Activated naive CD8-positive, alpha-beta T cell treated with anti-CD3 and anti-CD28 coated beads, Interleukin-2, amount 10 ng/mL, durations not matched to agents 7 days and 5 days (primary cell): ENCODE results near the gene IER3IP1. TPM values are rescaled to one million over a fixed set of nuclear protein-coding genes. Genes with fewer than 3 reads are reported as not detected.

Experiments used
- ATAC-seq: fragments of 150-1000 bp; cut with Tn5 transposase; one replicate; pipeline ENCODE4 v1.10.0; 2021; ENCODE audit warnings: low read depth, moderate library complexity
- POLR2A ChIA-PET: fragments of 350-600 bp; sonication (Branson Sonifier 250); formaldehyde crosslinking; loops from one replicate; lab custom pipeline; 2021; ENCODE audit warnings: antibody characterized with exemption; lab: Charles Lee
- DNase-seq: peaks from one replicate; pipeline ENCODE4 v3.0.0; 2021
- H3K27ac Mint-ChIP-seq: one replicate; pipeline ENCODE4 v1.8.0; 2022; ENCODE audit warnings: mild to moderate bottlenecking, mixed read lengths
- H3K27me3 Mint-ChIP-seq: one replicate; pipeline ENCODE4 v1.8.0; 2022; ENCODE audit warnings: mild to moderate bottlenecking, moderate library complexity, mixed read lengths
- H3K36me3 Mint-ChIP-seq: one replicate; pipeline ENCODE4 v1.8.0; 2021; ENCODE audit warnings: mild to moderate bottlenecking, mixed read lengths
- H3K4me1 Mint-ChIP-seq: one replicate; pipeline ENCODE4 v1.8.0; 2021; ENCODE audit warnings: mixed read lengths
- H3K4me3 Mint-ChIP-seq: one replicate; pipeline ENCODE4 v1.8.0; 2022; ENCODE audit warnings: mild to moderate bottlenecking, moderate library complexity, mixed read lengths
- H3K9me3 Mint-ChIP-seq: one replicate; pipeline ENCODE4 v1.8.0; 2021; ENCODE audit warnings: mixed read lengths
- total RNA-seq, 2 experiments: library from RNA; stranded (reverse); gene quantifications; one replicate each; pipeline ENCODE4 v1.2.3, GENCODE V29; 2021

Gene IER3IP1
- total RNA-seq, 2 experiments from 2014 or later, result 10.8 to 11.0 TPM

DNA sequence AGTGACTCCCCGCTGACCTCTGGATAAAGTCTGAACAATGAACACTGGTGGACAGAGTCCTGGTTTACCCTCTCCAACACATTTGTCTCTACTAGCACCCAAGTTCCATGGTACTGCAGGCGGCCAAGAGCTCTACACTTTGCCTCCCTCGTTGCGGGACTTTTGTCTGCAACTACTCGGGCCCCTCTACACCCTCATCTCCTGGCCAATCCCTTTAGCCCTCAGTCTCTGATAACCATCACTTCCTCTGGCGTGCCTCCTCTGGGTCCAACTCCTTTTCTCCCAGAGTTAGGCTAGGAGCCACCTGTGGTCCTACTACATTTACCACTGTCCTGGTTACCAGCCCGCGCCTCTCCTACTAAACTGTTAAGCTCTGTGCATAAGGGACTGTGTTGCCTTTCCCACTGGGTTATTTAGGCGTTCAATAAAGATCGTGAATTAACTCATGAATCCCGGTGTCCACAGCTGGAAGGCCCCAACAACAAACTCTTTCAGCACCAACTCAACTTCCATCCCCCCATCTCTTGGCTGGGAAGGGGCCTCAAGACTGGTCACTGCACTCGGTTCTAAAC is 26.6 kb downstream of the IER3IP1 start:
- Mint-ChIP-seq H3K4me3 (peak overlapping the region; percentile 95), H3K9me3 (no peaks in the 10 kb centered on the region), H3K27ac (peak overlapping the region; percentile 88), H3K4me1 (peaks cover 32% of the 10 kb centered on the region), H3K36me3 (peaks cover 16% of the 10 kb centered on the region), H3K27me3 (no peaks in the 10 kb centered on the region)
- ATAC-seq (no peak), DNase-seq (no peak)
- POLR2A ChIA-PET, result interaction anchor here (1.0 to 1.8 kb wide), 4 partner anchors 15 to 23 kb away, joined by 3 to 5 read pairs (median 3); no protein-coding TSS in a partner anchor

DNA sequence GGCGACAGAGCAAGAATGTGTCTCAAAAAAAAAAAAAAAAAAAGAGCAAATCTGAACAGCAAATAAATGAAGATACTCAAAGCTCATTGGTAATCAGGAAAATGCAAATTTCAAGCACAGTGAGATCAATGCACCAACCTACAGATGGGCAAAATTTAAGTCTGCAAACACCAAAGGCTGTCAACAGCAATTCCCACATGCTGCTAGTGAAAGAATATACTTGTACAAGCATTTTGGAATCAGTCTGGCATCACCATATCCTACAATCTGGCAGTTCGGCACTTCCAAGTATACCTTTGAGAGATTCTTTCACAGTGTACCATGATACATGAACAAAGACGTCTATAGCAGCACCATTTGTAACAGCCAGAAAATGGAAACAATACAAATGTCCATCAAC is 30.0 kb downstream of the IER3IP1 start:
- peaks cover 17% of the 10 kb centered on the region for H3K36me3 Mint-ChIP-seq
- H3K27me3 Mint-ChIP-seq, result no peaks in the 10 kb centered on the region
- H3K9me3 Mint-ChIP-seq, result no peaks in the 10 kb centered on the region
- peaks cover 28% of the 10 kb centered on the region for H3K4me1 Mint-ChIP-seq
- DNase-seq, result no peak
- H3K27ac Mint-ChIP-seq, result no peak overlapping the region
- POLR2A ChIA-PET, result interaction anchor here (0.6 kb wide), 2 partner anchors 228 to 299 kb away, joined by 3 read pairs; no protein-coding TSS in a partner anchor
- H3K4me3 Mint-ChIP-seq, result no peak overlapping the region
- ATAC-seq, result no peak

DNA sequence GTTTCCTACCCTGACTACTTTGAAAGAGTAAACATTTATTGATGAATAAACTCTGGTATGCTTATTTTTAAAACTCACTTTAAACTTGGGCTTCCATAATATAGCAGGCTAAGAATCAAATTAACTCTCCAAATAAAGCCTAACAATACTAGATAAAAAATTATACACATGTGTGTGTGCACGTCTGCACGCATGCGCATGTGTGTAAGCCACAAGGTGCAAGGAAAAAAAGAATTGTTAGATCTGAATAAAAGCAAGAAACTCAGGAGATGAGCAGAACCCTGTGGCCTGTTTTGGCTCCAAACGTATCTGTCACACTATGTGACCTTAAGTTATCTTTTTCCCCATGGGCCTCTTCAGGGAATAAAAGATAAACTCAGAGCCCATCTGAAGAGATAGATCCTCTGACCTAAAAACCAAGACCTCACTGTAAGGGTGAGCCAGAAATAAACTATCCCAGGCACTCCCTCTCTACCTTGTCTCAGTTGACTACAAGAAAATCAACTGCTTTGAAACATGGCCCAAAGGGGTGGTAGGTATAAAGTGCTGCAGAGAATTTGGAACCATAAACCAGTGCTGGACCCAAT is 32.2 kb downstream of the IER3IP1 start:
- Mint-ChIP-seq H3K27ac (no peak overlapping the region), H3K36me3 (peaks cover 21% of the 10 kb centered on the region), H3K9me3 (peaks cover 2% of the 10 kb centered on the region), H3K4me1 (peaks cover 14% of the 10 kb centered on the region), H3K4me3 (no peak overlapping the region), H3K27me3 (no peaks in the 10 kb centered on the region)
- POLR2A ChIA-PET, result no interaction called here
- ATAC-seq (no peak), DNase-seq (no peak)

DNA sequence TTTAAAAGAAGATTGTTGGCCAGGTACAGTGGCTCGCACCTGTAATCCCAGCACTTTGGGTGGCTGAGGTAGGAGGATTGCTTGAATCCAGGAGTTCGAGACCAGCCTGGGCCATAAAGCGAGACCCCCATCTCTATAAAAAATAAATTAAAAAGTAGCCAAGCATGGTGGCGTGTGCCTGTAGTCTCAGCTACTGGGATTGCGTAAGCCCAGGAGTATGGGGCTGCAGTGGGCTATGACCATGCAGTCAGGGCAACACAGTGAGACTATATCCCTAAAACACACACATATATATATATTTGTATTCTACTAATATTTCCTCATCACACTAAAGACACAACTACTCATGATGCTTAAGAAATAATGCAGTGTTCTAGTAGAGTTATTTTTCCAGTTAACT is 33.0 kb downstream of the IER3IP1 start:
- POLR2A ChIA-PET, result no interaction called here
- H3K27ac Mint-ChIP-seq, result no peak overlapping the region
- H3K27me3 Mint-ChIP-seq, result no peaks in the 10 kb centered on the region
- H3K36me3 Mint-ChIP-seq, result peaks cover 23% of the 10 kb centered on the region
- ATAC-seq (no peak), DNase-seq (no peak)
- peaks cover 2% of the 10 kb centered on the region for H3K9me3 Mint-ChIP-seq
- H3K4me3 Mint-ChIP-seq, result no peak overlapping the region
- peaks cover 9% of the 10 kb centered on the region for H3K4me1 Mint-ChIP-seq

DNA sequence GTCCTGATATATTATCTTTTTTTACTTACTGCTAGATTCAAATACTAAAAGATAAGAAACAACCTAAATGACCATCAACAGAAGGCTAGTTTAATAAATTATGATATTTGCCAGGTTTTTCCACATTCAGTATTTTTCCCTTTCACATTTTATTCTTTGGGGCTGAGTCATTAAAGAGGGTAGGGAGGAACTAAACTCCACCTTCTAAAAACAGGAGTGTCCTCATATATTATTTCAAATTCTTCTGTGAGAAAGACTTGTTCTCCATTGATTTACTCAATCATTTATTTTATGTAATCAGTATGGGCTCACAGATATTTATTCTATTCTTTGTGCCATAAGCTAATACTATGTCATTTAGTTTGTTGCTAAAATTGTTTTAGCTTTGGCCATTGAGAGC is 34.9 kb downstream of the IER3IP1 start:
- peaks cover 27% of the 10 kb centered on the region for H3K36me3 Mint-ChIP-seq
- no peak overlapping the region for H3K27ac Mint-ChIP-seq
- ATAC-seq, result no peak
- H3K27me3 Mint-ChIP-seq, result no peaks in the 10 kb centered on the region
- no peak for DNase-seq
- peaks cover 2% of the 10 kb centered on the region for H3K9me3 Mint-ChIP-seq
- H3K4me1 Mint-ChIP-seq, result peaks cover 7% of the 10 kb centered on the region
- no peak overlapping the region for H3K4me3 Mint-ChIP-seq
- POLR2A ChIA-PET, result no interaction called here

DNA sequence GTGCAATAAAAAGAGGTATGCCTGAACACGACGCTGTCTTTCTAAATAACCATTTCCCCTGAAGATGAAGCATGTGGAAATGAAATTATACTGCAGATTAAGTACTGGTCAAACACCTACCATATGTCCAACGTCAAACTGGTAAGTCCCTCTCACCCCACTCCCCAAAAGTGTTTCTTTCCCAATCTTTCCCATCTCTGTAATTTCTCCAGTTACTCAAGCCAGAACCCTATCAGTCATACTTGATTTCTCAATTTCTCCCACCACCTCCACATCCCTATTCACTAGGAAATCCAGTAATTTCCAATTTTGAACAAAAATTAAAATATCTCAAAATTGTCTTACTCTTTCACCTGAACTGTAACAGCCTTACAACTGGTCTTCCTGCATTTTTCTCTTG is 55.0 kb downstream of the IER3IP1 start:
- H3K4me3 Mint-ChIP-seq, result no peak overlapping the region
- no peaks in the 10 kb centered on the region for H3K9me3 Mint-ChIP-seq
- H3K27ac Mint-ChIP-seq, result no peak overlapping the region
- H3K4me1 Mint-ChIP-seq, result peaks cover 8% of the 10 kb centered on the region
- no peaks in the 10 kb centered on the region for H3K27me3 Mint-ChIP-seq
- POLR2A ChIA-PET, result no interaction called here
- no peak for DNase-seq
- peaks cover 42% of the 10 kb centered on the region for H3K36me3 Mint-ChIP-seq
- ATAC-seq, result no peak

DNA sequence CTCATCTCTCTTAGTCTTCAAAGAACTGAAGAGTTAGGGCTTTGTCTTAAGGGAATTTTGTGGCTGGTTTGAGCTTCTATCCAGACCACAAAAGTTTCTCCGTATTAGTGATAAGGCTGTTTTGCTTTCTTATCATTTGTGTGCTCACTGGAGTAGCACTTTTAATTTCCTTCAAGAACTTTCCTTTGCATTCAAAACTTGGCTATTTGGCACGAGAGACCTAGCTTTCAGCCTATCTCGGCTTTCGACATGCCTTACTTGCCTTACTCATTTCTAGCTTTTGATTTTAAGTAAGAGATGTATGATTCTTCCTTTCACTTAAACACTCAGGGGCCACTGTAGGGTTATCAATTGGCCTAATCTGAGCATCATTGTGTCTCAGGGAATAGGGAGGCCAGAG is 55.7 kb downstream of the IER3IP1 start:
- Mint-ChIP-seq H3K27ac (no peak overlapping the region), H3K27me3 (no peaks in the 10 kb centered on the region), H3K4me1 (peaks cover 8% of the 10 kb centered on the region), H3K4me3 (no peak overlapping the region), H3K36me3 (peaks cover 39% of the 10 kb centered on the region), H3K9me3 (no peaks in the 10 kb centered on the region)
- DNase-seq (no peak), ATAC-seq (no peak)
- POLR2A ChIA-PET, result no interaction called here

DNA sequence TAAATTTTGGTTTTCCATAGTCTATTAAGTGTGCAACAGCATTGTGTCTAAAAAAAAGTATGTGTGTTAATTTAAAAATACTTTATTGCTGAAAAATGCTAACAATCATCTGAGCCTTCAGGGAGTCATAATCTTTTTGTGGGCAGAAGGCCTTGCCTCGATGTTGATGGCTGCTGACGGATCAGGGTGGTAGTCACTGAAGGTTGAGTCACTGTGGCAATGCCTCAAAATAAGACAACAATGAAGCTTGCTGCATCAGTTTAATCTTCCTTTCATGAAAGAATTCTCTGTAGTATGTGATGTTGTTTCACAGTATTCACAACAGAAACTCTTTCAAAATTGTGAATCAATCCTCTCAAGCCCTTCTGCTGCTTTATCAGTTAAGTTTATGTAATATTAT is 57.2 kb downstream of the IER3IP1 start:
- ATAC-seq (no peak), DNase-seq (no peak)
- POLR2A ChIA-PET, result no interaction called here
- Mint-ChIP-seq H3K9me3 (no peaks in the 10 kb centered on the region), H3K27me3 (no peaks in the 10 kb centered on the region), H3K36me3 (peaks cover 36% of the 10 kb centered on the region), H3K4me3 (no peak overlapping the region), H3K27ac (no peak overlapping the region), H3K4me1 (peaks cover 8% of the 10 kb centered on the region)

DNA sequence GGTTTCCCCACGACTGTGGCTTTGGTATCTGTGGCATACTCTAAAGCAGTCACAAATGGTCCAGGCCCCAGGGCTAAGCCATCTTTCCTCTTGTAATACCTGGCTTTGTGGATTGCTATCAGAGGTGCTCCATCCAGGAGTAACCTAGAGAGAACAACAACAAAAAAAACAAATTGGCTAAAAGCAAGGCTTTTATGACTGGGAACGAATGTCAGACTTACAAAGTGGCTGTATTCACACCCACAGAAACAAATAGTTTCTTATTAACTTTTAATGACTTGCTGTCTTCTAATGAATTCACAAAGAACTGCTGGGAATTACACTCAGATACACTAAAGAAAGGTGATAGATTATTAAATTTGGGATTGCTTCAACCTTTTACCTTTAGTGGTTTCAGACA is 61.0 kb downstream of the IER3IP1 start:
- peaks cover 23% of the 10 kb centered on the region for H3K36me3 Mint-ChIP-seq
- POLR2A ChIA-PET, result no interaction called here

DNA sequence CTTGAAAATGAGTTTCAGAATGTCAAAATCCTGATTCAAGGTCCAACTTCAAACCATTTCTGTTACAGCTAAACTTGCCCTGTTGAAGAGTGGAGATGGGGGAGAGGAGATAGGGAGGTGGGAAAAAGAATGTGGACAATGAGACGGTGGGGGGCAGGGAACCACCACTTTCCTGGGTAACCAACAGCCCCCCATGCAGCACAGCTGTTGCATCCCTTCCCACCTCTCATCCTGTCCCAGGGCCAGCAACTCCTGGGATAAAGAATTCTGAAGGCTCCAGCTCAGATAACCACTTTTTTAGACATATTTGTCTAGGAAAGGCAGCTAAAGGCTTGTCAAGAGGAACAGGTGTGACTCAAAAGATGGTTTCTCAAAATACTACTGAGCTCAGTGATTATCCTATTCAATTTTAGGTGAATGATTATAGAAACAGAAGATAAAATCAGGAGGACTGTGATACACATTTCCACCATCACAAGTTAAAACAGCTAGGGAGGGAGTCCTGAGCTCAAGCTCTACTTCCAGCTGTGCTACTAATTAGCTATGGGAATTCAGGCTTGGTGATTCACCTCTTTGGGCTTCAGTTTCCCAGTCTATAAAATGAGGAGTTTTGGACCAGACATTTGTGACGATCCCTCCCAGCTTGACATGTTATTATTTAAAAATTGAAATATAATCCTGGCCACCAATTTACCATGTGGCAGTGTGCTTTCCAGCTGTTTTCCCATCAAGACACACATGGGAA is 62.2 kb downstream of the IER3IP1 start:
- Mint-ChIP-seq H3K27me3 (no peaks in the 10 kb centered on the region), H3K9me3 (no peaks in the 10 kb centered on the region), H3K27ac (no peak overlapping the region), H3K4me3 (no peak overlapping the region), H3K36me3 (peaks cover 17% of the 10 kb centered on the region), H3K4me1 (no peaks in the 10 kb centered on the region)
- no peak for DNase-seq
- POLR2A ChIA-PET, result no interaction called here
- ATAC-seq, result no peak

More for the DNA sequence above, 61.0 kb downstream of the IER3IP1 start:
- no peaks in the 10 kb centered on the region for H3K4me1 Mint-ChIP-seq
- H3K27me3 Mint-ChIP-seq, result no peaks in the 10 kb centered on the region
- ATAC-seq (no peak), DNase-seq (no peak)
- H3K27ac Mint-ChIP-seq, result no peak overlapping the region
- no peaks in the 10 kb centered on the region for H3K9me3 Mint-ChIP-seq
- H3K4me3 Mint-ChIP-seq, result no peak overlapping the region

DNA sequence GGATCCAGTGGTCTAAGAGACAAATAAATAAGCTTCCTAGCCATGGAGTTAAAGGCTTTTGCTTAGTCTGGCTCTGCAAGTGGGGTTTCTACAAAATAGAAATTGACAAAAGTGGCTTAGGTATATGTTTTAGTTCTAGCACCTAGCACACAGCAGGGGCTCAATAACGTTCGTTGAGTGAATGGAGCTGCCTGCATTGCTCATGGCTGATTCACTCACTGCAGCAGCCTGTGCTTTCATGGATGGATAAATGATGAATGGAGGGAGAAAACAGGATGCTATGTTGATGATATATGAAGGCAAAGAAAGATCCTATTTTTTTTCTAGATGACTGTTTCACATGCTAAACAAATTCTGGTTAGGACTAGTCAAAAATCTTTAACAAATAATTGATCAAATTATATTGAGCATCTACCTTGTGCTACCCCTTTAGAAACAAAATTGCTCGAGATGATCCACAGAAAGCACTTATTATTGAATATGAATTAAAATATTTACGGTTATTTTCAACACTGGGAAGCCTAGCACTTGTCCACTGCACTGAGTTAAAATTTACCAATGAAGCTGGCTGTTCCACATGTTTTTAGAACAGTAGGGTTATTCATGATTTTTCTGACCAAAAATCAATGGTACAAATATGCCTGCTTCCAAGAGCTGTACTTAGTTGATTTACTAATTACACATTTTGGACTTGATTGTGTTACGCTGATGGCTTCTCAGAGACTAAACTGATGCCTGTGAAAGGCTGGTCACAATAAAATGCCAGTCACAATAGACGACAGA is 65.5 kb downstream of the IER3IP1 start:
- no peak for ATAC-seq
- no peak overlapping the region for H3K4me3 Mint-ChIP-seq

DNA sequence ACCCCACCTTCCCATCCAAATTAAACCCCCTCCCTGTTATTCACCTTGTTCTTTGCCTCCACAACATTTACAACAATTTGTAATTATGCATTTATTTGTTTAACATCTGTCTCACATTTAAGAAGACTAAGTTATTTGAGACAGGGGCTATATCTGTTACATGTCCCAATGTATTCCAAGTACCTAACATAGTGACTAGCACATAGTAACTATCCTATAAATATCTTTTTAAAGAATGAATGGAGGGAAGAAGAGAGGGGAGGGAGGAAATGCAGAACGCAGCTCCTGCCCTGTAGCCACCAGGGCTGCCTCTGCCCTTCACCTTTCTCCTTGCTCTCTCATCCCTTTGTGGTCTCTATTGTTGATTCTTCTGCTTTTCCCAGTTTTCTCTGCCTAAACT is 66.4 kb downstream of the IER3IP1 start:
- Mint-ChIP-seq H3K9me3 (no peaks in the 10 kb centered on the region), H3K4me3 (no peak overlapping the region), H3K27ac (no peak overlapping the region), H3K27me3 (no peaks in the 10 kb centered on the region), H3K36me3 (peaks cover 11% of the 10 kb centered on the region), H3K4me1 (no peaks in the 10 kb centered on the region)
- POLR2A ChIA-PET, result no interaction called here
- ATAC-seq (no peak), DNase-seq (no peak)

More for the DNA sequence above, 65.5 kb downstream of the IER3IP1 start:
- DNase-seq, result no peak
- no peaks in the 10 kb centered on the region for H3K4me1 Mint-ChIP-seq
- H3K27me3 Mint-ChIP-seq, result no peaks in the 10 kb centered on the region
- POLR2A ChIA-PET, result no interaction called here
- no peak overlapping the region for H3K27ac Mint-ChIP-seq
- no peaks in the 10 kb centered on the region for H3K9me3 Mint-ChIP-seq
- H3K36me3 Mint-ChIP-seq, result peaks cover 11% of the 10 kb centered on the region

DNA sequence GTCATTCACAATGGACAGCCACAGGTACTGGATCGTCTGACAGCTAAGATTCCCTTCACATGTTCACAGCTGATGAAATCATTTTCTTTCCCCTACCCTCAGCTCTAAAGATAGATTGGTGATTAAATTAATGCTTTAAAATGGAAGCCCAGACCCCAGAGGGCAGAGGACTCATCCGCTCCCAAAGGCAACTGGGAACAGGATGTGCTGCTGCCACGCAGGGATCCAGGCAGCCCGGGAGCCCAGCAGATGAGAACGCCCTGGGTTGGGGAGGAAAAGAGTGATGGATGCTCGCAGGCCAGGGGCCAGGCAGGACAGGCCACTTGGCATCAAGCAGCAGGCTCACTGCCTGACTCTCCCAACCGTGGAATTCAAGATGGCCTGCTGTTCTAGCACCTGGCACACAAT is 67.2 kb downstream of the IER3IP1 start:
- Mint-ChIP-seq H3K36me3 (peaks cover 11% of the 10 kb centered on the region), H3K4me3 (no peak overlapping the region), H3K27me3 (no peaks in the 10 kb centered on the region), H3K4me1 (no peaks in the 10 kb centered on the region), H3K27ac (no peak overlapping the region), H3K9me3 (no peaks in the 10 kb centered on the region)
- ATAC-seq (no peak), DNase-seq (no peak)
- POLR2A ChIA-PET, result no interaction called here
